ENCODE results near the gene CBX6. TPM values are rescaled to one million over a fixed set of nuclear protein-coding genes. Genes with fewer than 3 reads are reported as not detected.

The CBX6 gene
- total and polyA plus RNA-seq, 9 of the 15 experiments (the other 6 are each of a cell fraction or from before 2014, with no cell fraction given), result 0.75 to 31.6 (median 8.0) TPM

DNA sequence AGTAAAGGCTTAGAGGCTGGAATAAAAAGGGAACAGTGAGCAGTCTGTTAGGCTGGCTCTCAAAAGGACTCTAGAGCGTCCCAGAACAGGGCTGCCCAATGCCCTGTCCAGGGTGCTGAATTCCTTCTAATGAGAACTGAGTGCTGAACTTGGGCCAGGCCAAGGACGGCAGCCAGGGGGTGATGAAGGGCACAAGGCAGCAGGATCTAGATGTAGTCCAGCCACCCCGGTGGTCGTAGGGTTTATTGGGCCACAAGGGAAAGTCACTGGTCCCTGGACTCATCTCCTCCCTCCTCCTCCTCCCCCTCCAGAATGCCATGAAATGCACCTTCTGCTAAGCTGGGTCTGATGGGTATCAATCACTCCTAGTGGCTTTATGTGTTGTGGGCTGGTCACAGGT lies 47.4 kb downstream of the CBX6 start (continued):
- TF ChIP-seq, protein P1, sequence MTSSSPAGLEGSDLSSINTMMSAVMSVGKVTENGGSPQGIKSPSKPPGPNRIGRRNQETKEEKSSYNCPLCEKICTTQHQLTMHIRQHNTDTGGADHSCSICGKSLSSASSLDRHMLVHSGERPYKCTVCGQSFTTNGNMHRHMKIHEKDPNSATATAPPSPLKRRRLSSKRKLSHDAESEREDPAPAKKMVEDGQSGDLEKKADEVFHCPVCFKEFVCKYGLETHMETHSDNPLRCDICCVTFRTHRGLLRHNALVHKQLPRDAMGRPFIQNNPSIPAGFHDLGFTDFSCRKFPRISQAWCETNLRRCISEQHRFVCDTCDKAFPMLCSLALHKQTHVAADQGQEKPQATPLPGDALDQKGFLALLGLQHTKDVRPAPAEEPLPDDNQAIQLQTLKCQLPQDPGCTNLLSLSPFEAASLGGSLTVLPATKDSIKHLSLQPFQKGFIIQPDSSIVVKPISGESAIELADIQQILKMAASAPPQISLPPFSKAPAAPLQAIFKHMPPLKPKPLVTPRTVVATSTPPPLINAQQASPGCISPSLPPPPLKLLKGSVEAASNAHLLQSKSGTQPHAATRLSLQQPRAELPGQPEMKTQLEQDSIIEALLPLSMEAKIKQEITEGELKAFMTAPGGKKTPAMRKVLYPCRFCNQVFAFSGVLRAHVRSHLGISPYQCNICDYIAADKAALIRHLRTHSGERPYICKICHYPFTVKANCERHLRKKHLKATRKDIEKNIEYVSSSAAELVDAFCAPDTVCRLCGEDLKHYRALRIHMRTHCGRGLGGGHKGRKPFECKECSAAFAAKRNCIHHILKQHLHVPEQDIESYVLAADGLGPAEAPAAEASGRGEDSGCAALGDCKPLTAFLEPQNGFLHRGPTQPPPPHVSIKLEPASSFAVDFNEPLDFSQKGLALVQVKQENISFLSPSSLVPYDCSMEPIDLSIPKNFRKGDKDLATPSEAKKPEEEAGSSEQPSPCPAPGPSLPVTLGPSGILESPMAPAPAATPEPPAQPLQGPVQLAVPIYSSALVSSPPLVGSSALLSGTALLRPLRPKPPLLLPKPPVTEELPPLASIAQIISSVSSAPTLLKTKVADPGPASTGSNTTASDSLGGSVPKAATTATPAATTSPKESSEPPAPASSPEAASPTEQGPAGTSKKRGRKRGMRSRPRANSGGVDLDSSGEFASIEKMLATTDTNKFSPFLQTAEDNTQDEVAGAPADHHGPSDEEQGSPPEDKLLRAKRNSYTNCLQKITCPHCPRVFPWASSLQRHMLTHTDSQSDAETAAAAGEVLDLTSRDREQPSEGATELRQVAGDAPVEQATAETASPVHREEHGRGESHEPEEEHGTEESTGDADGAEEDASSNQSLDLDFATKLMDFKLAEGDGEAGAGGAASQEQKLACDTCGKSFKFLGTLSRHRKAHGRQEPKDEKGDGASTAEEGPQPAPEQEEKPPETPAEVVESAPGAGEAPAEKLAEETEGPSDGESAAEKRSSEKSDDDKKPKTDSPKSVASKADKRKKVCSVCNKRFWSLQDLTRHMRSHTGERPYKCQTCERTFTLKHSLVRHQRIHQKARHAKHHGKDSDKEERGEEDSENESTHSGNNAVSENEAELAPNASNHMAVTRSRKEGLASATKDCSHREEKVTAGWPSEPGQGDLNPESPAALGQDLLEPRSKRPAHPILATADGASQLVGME (CRISPR knock-in tag; IDR thresholded peaks at IDR 0.05), result no peak
- TF ChIP-seq ZNF766 (CRISPR knock-in tag; conservative IDR thresholded peaks at IDR 0.05), result peak; percentile 72
- TF ChIP-seq, protein P2, sequence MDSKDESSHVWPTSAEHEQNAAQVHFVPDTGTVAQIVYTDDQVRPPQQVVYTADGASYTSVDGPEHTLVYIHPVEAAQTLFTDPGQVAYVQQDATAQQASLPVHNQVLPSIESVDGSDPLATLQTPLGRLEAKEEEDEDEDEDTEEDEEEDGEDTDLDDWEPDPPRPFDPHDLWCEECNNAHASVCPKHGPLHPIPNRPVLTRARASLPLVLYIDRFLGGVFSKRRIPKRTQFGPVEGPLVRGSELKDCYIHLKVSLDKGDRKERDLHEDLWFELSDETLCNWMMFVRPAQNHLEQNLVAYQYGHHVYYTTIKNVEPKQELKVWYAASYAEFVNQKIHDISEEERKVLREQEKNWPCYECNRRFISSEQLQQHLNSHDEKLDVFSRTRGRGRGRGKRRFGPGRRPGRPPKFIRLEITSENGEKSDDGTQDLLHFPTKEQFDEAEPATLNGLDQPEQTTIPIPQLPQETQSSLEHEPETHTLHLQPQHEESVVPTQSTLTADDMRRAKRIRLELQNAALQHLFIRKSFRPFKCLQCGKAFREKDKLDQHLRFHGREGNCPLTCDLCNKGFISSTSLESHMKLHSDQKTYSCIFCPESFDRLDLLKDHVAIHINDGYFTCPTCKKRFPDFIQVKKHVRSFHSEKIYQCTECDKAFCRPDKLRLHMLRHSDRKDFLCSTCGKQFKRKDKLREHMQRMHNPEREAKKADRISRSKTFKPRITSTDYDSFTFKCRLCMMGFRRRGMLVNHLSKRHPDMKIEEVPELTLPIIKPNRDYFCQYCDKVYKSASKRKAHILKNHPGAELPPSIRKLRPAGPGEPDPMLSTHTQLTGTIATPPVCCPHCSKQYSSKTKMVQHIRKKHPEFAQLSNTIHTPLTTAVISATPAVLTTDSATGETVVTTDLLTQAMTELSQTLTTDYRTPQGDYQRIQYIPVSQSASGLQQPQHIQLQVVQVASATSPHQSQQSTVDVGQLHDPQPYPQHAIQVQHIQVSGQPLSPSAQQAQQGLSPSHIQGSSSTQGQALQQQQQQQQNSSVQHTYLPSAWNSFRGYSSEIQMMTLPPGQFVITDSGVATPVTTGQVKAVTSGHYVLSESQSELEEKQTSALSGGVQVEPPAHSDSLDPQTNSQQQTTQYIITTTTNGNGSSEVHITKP (IDR thresholded peaks at IDR 0.05; ENCODE audit: partially characterized antibody), result peak; percentile 29
- TF ChIP-seq, protein P3, sequence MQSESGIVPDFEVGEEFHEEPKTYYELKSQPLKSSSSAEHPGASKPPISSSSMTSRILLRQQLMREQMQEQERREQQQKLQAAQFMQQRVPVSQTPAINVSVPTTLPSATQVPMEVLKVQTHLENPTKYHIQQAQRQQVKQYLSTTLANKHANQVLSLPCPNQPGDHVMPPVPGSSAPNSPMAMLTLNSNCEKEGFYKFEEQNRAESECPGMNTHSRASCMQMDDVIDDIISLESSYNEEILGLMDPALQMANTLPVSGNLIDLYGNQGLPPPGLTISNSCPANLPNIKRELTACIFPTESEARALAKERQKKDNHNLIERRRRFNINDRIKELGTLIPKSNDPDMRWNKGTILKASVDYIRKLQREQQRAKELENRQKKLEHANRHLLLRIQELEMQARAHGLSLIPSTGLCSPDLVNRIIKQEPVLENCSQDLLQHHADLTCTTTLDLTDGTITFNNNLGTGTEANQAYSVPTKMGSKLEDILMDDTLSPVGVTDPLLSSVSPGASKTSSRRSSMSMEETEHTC (IDR thresholded peaks at IDR 0.05), result no peak
- TF ChIP-seq CREM (IDR thresholded peaks at IDR 0.05; ENCODE audit: low read depth), result 0 out of 2 replicates have a peak, but pooled peaks have one; percentile 25
- TF ChIP-seq, protein P4, sequence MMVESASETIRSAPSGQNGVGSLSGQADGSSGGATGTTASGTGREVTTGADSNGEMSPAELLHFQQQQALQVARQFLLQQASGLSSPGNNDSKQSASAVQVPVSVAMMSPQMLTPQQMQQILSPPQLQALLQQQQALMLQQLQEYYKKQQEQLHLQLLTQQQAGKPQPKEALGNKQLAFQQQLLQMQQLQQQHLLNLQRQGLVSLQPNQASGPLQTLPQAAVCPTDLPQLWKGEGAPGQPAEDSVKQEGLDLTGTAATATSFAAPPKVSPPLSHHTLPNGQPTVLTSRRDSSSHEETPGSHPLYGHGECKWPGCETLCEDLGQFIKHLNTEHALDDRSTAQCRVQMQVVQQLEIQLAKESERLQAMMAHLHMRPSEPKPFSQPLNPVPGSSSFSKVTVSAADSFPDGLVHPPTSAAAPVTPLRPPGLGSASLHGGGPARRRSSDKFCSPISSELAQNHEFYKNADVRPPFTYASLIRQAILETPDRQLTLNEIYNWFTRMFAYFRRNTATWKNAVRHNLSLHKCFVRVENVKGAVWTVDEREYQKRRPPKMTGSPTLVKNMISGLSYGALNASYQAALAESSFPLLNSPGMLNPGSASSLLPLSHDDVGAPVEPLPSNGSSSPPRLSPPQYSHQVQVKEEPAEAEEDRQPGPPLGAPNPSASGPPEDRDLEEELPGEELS (CRISPR knock-in tag; IDR thresholded peaks at IDR 0.05; ENCODE audit: borderline replicate concordance), result peak; percentile 72; the same call in 1 of the 2 replicates
- TF ChIP-seq PHF8 (IDR thresholded peaks at IDR 0.05; ENCODE audit: borderline replicate concordance, low read length), result no peak
- no peak for TF ChIP-seq PTRF (tag; IDR thresholded peaks at IDR 0.05)
- TF ChIP-seq, protein P5, sequence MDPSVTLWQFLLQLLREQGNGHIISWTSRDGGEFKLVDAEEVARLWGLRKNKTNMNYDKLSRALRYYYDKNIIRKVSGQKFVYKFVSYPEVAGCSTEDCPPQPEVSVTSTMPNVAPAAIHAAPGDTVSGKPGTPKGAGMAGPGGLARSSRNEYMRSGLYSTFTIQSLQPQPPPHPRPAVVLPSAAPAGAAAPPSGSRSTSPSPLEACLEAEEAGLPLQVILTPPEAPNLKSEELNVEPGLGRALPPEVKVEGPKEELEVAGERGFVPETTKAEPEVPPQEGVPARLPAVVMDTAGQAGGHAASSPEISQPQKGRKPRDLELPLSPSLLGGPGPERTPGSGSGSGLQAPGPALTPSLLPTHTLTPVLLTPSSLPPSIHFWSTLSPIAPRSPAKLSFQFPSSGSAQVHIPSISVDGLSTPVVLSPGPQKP (CRISPR knock-in tag; IDR thresholded peaks at IDR 0.05), result no peak
- no peak for TF ChIP-seq DPF2 (IDR thresholded peaks at IDR 0.05)
- no peak for TF ChIP-seq MEIS2 (IDR thresholded peaks at IDR 0.05; ENCODE audit: partially characterized antibody)
- no peak for TF ChIP-seq ZNF282 (CRISPR knock-in tag; IDR thresholded peaks at IDR 0.05)
- TF ChIP-seq MAZ (CRISPR knock-in tag; conservative IDR thresholded peaks at IDR 0.05 in 1 of 2, IDR thresholded peaks at IDR 0.05 in 1 of 2), result peak in 1 of 2 experiments; percentile 51; a peak in 1 of 4 replicates
- TF ChIP-seq ZNF354B (CRISPR knock-in tag; IDR thresholded peaks at IDR 0.05), result no peak

Data from K562 (cell line).